DND-41 (cell line): ENCODE measurements around the gene HYDIN.

Source experiments
- ATAC-seq: fragments of 200-7000 bp; cut with Tn5 transposase; 3 replicates; pipeline ENCODE4 v1.9.1; 2021; ENCODE audit warnings: low read depth; ENCODE audit not compliant: insufficient read depth
- DNase-seq: peaks from one replicate; pipeline ENCODE4 v3.0.0-alpha.2; 2020
- H2AFZ ChIP-seq: 2 replicates; pipeline ENCODE4 v1.6.0; 2012; ENCODE audit warnings: low read depth, low read length
- H3K27ac ChIP-seq: 2 replicates; pipeline ENCODE4 v1.5.1; 2012; ENCODE audit warnings: low read length, inconsistent platforms
- H3K27me3 ChIP-seq: fragments of 200-600 bp; sonication (generic); 2 replicates; pipeline ENCODE4 v1.6.0; 2012; ENCODE audit warnings: low read length, mild to moderate bottlenecking, inconsistent platforms; ENCODE audit not compliant: insufficient read depth, poor library complexity
- H3K36me3 ChIP-seq: 2 replicates; pipeline ENCODE4 v1.5.1; 2012; ENCODE audit warnings: low read length, inconsistent platforms; ENCODE audit not compliant: insufficient read depth
- H3K4me1 ChIP-seq: 2 replicates; pipeline ENCODE4 v1.5.1; 2012; ENCODE audit warnings: mild to moderate bottlenecking, low read length; ENCODE audit not compliant: insufficient read depth
- H3K4me2 ChIP-seq: 2 replicates; pipeline ENCODE4 v1.6.0; 2012; ENCODE audit warnings: mild to moderate bottlenecking, moderate library complexity, low read length, inconsistent platforms; ENCODE audit not compliant: insufficient read depth
- H3K4me3 ChIP-seq, 2 experiments: fragments of 200-600 bp in 1 of 2; shearing (Covaris generic) in 1 of 2; 2 replicates each; pipeline ENCODE4 v1.5.1; 2012 to 2016; ENCODE audit warnings: inconsistent platforms in 2 of 2, low read length in 2 of 2, mild to moderate bottlenecking in 2 of 2, low read depth in 1 of 2, moderate library complexity in 1 of 2
- H3K79me2 ChIP-seq: 2 replicates; pipeline ENCODE4 v1.6.0; 2012; ENCODE audit warnings: low read length, inconsistent platforms; ENCODE audit not compliant: insufficient read depth
- H3K9ac ChIP-seq: 2 replicates; pipeline ENCODE4 v1.6.0; 2012; ENCODE audit warnings: low read depth, mild to moderate bottlenecking, inconsistent platforms, low read length, moderate library complexity
- H3K9me3 ChIP-seq: 2 replicates; pipeline ENCODE4 v1.5.1; 2012; ENCODE audit warnings: low read length, moderate library complexity, mild to moderate bottlenecking, inconsistent platforms; ENCODE audit not compliant: insufficient read depth, severe bottlenecking
- H4K20me1 ChIP-seq: 2 replicates; pipeline ENCODE4 v1.6.0; 2012; ENCODE audit warnings: low read length; ENCODE audit not compliant: insufficient read depth
- CTCF ChIP-seq: IDR thresholded peaks from 2 replicates; pipeline ENCODE4 v1.5.1; 2012; ENCODE audit warnings: borderline replicate concordance, low read length, moderate library complexity, mild to moderate bottlenecking; ENCODE audit not compliant: poor library complexity, severe bottlenecking; ENCODE audit errors: extremely low read depth
- EZH2 ChIP-seq: IDR thresholded peaks from 3 replicates; pipeline ENCODE4 v1.6.1; 2012; ENCODE audit warnings: borderline replicate concordance, low read depth, mild to moderate bottlenecking, moderate library complexity, low read length, inconsistent platforms; ENCODE audit not compliant: severe bottlenecking

Gene HYDIN

DNA sequence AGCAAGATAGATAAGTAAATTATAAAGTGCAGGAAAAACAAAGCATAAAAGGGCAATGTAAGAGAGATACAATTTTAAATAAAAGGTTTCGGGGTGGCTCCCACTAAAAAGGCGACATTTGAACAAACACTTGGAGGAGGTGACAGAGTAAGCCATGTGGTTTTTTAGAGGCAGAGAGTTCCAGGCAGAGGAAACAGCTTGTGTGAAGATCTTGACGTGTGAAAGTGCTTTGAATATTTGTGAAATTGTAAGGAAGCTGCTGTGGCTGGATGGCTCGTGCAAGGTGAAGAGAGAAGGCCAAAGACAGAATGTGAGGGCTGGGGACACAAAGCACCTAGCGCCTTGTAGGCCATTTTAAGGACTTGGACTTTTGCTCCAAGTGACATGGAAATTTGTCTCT, 28.6 kb upstream of the HYDIN start:
- Histone ChIP-seq H3K9me3 (no peaks in the 10 kb centered on the region), H3K79me2 (no peaks in the 10 kb centered on the region), H2AFZ (0 out of 2 replicates have a peak overlapping the region, but pooled peaks have one; percentile 42), H3K4me3 (no peak overlapping the region), H3K27ac (no peak overlapping the region), H3K9ac (no peak overlapping the region), H4K20me1 (no peaks in the 10 kb centered on the region), H3K4me2 (no peak overlapping the region), H3K36me3 (no peaks in the 10 kb centered on the region), H3K27me3 (no peaks in the 10 kb centered on the region), H3K4me1 (peaks cover 6% of the 10 kb centered on the region; the same call in 1 of the 2 replicates)
- ATAC-seq (peak; percentile 39; the same call in 1 of the 3 replicates), DNase-seq (no peak)
- TF ChIP-seq CTCF (no peak), EZH2 (no peak)

DNA sequence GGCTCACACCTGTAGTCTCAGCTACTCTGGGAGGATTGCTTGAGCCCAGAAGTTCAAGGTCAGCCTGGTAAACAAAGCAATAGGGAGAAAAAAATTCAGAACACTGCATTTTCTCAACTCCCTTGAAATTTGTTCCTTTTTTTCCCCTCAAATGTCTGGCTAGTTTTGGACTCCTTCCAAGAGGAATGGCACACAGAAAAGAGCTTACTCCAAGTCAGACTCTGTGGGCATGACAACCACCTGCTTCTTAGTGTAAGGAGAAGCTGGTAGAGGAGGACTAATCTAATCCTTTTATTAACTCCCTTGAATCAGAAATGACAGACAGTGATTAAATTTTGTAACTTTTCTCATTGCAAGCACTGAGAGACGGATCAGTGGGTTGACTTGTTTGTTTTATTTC, 27.9 kb upstream of the HYDIN start:
- H3K27me3 ChIP-seq, result no peaks in the 10 kb centered on the region
- H3K4me1 ChIP-seq, result peaks cover 6% of the 10 kb centered on the region; the same call in 1 of the 2 replicates
- H2AFZ ChIP-seq, result no peak overlapping the region
- no peak overlapping the region for H3K27ac ChIP-seq
- no peak overlapping the region for H3K4me3 ChIP-seq
- no peaks in the 10 kb centered on the region for H3K79me2 ChIP-seq
- H3K9ac ChIP-seq, result no peak overlapping the region
- no peaks in the 10 kb centered on the region for H4K20me1 ChIP-seq
- no peaks in the 10 kb centered on the region for H3K9me3 ChIP-seq
- H3K4me2 ChIP-seq, result no peak overlapping the region
- TF ChIP-seq EZH2, result no peak
- TF ChIP-seq CTCF, result no peak
- ATAC-seq (no peak), DNase-seq (no peak)
- no peaks in the 10 kb centered on the region for H3K36me3 ChIP-seq

DNA sequence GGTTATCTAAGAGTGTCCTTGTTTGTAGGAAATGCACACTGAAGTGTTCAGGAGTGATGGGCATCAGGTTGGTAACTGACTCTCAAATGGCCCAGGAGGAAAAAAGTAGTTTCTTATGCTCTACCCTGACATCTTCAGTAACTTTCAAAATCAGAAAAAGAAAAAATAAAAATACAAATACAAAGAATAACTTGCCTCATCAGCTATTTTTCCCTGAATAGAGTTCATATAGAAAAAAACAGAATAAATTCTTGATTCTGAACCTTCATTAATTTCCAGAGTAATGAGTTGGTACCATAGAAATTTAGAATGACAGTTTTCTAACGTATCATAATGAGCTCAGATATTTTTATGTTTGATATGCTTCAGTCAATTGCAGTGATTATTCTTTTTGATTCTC, 27.2 kb upstream of the HYDIN start:
- Histone ChIP-seq H3K4me3 (no peak overlapping the region), H3K36me3 (no peaks in the 10 kb centered on the region), H4K20me1 (no peaks in the 10 kb centered on the region), H3K27ac (no peak overlapping the region), H3K4me1 (peaks cover 6% of the 10 kb centered on the region; the same call in 1 of the 2 replicates), H3K4me2 (no peak overlapping the region), H3K9me3 (no peaks in the 10 kb centered on the region), H3K79me2 (no peaks in the 10 kb centered on the region), H3K9ac (no peak overlapping the region), H3K27me3 (no peaks in the 10 kb centered on the region), H2AFZ (no peak overlapping the region)
- no peak for ATAC-seq
- DNase-seq, result no peak
- TF ChIP-seq EZH2 (no peak), CTCF (no peak)

DNA sequence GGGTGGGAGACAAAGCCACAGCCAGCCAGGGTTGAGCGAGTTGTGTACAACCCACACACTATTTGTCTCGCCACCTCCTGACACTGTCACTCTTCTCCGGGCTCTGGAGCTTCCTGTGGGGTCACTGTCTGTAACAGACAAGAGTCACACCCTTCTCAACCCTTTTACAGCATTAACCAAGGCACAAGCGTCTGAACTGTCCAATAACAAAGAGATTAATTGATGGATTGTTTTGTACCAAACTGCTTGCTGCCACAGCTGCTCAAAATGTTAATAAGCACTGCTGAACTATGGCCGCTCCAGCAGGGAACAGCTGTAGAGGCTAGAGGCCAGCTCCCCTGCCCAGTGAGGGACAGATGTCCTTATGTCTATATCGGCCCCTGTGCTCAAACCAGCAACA, 25.2 kb upstream of the HYDIN start:
- Histone ChIP-seq H3K27ac (no peak overlapping the region), H3K9me3 (no peaks in the 10 kb centered on the region), H2AFZ (no peak overlapping the region), H3K4me3 (no peak overlapping the region), H4K20me1 (no peaks in the 10 kb centered on the region), H3K9ac (no peak overlapping the region), H3K4me1 (peaks cover 6% of the 10 kb centered on the region; the same call in 1 of the 2 replicates), H3K36me3 (no peaks in the 10 kb centered on the region), H3K27me3 (no peaks in the 10 kb centered on the region), H3K4me2 (no peak overlapping the region), H3K79me2 (no peaks in the 10 kb centered on the region)
- no peak for ATAC-seq
- no peak for DNase-seq
- no peak for TF ChIP-seq EZH2
- TF ChIP-seq CTCF, result no peak
